Ramos (cell line): ENCODE data around the gene TMEM131.

ENCODE experiments used
- in situ Hi-C: fragments of 300-500 bp; cut with MboI; formaldehyde crosslinking; loops from one replicate; pipeline ENCODE4 v1.14.3; 2022; ENCODE audit warnings: low sequenced_read_pairs; ENCODE audit not compliant: unreplicated experiment

The TMEM131 gene

GRCh38 chr2:97769711-97770110, 226.0 kb downstream of the TMEM131 start:
- in situ Hi-C loops: no loop called here

DNA sequence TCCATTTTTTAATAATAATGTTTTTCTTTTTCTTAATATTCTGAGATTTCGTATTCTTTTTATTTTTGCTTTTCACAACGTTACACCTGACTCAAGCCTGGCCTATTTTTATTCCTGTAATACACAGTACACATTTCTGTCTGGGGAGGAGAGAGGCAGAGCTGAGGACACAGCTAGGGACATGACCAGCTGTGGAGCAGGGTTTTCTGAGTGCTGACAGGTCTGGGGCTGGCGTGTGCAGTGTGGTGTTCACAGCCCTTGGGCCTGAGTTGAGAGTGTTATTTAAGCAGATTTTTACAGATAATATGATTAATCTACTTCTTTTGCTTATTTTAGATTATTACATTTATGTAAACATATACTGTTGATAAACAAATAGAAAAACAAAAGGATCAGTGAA, 226.4 kb downstream of the TMEM131 start:
- in situ Hi-C loops: no loop called here

GRCh38 chr2:97766567-97766966, 229.2 kb downstream of the TMEM131 start:
- in situ Hi-C loops: no loop called here

DNA sequence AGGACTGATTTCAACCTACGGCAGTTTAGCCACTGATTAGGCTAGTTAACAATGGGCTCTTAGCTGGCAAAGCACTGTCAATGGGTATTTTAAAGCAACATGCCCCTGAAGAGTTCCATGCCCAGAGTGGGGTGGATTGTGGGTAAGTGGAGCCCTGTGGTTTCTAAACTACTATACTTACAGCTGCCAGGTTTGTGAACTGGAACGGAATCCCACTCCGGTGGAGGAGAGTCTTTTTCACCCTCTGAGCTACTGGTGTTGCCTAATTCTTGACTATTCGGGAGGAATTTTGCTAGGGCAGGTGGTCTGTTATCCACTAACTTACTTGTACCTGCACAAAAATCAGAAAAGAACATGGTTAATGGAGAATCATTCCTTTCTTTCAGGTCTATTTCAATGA, 229.8 kb downstream of the TMEM131 start:
- in situ Hi-C loops: no loop called here

- in situ Hi-C loops: no loop called here
These were observed 231.0 kb downstream of the TMEM131 start for GRCh38 chr2:97764559-97765263.

GRCh38 chr2:97763176-97763845, 232.4 kb downstream of the TMEM131 start:
- in situ Hi-C loops: no loop called here

DNA sequence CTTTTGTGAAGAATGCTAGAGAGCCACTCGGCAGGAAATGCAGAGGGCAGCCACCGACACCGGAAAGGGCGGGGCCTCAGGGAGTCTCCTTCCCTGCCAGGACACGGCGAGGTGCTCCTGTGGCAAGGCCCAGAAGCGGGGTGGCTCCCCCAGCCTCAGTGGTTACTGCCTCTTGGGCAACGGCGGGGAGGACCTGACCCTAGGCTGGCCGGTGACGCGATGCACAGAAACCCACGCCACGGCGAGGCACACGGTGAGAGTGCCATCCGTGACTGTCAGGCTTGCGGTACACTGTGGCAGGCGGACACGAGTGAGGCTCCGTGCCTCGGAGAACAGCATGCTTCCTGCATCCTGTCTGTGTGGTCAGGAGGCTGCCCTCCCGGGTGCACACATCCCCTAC, 234.6 kb downstream of the TMEM131 start:
- in situ Hi-C loops: no loop called here

DNA sequence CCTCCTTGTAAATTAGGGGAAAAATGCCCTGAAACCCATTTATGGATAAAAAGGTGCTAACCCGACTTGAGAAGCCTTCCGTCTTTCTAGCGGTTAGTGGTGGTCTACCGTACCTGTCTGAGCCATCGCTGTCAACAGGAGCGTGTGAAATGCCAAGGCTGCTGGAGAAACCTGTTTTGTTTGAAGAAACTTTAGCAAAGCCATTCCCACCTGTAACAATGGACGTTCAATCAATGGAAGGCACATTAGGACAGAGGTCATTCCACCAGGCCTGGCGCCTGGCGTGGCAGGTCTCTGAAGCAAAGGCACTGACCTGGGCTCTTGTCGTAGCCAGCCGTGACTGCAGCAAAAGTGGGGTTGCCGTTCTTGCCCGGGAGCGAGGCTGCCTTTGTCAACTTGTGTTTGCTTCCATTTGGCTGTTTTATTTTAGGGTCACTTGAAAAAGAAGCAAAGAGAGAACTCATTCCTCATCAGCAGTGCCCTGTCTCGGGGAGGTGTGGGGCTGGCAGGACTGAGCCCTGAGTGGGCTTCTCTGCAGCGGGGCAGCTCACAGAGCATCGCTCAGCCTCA, 235.2 kb downstream of the TMEM131 start:
- in situ Hi-C loops: no loop called here

DNA sequence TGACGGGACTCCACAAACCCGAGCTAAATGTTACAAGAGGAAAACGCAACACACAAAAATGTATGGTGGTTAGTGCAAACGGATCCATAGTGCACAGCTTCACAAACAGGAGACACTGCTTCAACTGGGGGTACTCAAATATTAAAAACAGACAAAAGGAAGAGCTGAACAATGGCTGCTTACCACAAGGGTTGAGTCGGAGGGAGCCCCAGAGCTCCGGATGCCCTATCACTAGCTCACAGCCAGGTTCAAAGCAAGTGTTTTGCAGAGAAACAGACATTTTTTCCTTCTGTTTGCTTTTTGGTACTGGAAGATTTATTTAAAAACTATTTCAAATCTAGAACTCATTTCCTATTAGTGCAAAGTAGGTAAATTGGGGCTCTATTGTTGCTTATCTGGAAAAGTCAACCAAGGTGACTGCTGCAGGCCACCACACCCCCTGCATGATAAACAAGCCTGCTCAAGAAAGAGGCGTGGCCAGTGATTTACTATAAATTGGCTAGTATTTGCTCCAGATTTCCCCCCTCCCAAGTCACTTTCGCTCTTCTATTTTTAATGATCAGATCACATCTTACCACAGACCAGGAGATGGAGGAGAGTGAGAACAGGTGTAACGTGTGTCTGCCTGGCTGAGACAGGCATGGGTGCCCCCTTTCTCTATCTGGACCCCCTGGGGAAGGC, 235.9 kb downstream of the TMEM131 start:
- in situ Hi-C loops: no loop called here

- in situ Hi-C loops: no loop called here
These were observed 237.5 kb downstream of the TMEM131 start for GRCh38 chr2:97758131-97758705.

DNA sequence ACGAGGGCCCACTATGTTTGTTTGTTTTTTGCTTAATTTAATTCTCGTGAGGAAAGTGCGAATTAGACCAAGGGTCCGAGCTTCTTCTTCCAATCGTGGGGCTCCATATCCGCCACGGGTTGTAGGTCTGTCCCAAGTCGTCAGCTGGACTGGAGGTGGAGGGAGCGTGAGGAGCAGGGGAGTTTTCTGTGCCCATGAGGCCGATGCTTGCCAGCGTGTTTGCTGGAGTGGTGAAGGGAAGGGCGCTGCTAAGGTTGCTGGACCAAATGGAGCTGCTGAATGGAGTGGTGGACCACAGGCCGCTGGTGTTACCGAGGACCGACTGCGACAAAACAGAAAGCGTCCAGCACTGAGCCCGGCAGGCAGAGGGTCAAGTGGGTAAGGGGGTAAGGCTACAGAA, 238.7 kb downstream of the TMEM131 start:
- in situ Hi-C loops: no loop called here

DNA sequence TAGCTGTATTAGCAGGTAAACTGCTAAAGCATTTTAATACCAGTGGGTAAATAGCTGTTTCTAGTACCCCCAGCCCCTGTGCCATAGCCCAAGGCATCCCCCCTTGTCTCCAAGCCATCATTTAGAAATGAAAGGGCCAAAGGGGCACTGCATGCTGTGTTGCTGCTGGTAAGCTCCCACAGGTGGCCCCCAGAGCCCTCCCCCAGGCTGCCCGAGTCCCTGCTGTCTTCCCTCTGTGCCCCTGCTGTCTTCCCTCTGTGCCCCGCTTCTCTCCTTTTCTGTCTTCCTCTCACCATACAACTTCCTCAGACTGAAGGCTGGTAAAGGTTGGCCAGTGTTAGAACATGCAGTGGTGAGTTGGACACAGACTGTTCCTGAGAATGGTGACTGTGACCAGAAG, 240.3 kb downstream of the TMEM131 start:
- in situ Hi-C loops: no loop called here

GRCh38 chr2:97754690-97755346, 240.9 kb downstream of the TMEM131 start:
- in situ Hi-C loops: no loop called here

- in situ Hi-C loops: no loop called here
These were observed 243.1 kb downstream of the TMEM131 start for GRCh38 chr2:97752342-97753334.

- in situ Hi-C loops: no loop called here
These were observed 244.0 kb downstream of the TMEM131 start for GRCh38 chr2:97751752-97752151.

GRCh38 chr2:97750017-97750416, 245.7 kb downstream of the TMEM131 start:
- in situ Hi-C loops: no loop called here

- in situ Hi-C loops: no loop called here
These were observed 246.2 kb downstream of the TMEM131 start for GRCh38 chr2:97749581-97749980.

DNA sequence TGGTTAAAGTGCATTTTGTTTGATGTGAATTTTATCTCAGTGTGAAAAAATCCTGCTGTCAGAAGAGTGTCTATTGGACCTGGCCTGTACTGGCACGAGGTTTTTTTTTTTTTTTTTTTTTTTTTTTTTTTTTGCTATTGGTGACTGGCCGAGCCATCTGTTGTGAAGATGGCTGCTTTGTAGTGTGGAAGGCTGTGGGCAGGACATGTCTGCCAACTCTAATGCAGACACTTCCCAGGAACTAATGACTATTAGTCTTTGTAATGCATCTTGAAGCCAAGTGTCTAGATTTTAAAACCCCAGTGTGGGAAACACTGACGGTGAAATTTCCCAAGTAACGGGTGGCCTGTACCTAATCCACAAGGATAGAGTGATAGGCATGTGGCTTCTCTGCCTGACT, 248.0 kb downstream of the TMEM131 start:
- in situ Hi-C loops: no loop called here

GRCh38 chr2:97747285-97747684, 248.5 kb downstream of the TMEM131 start:
- in situ Hi-C loops: no loop called here
